WTC11 (cell line): ENCODE results near the gene BMPER. TPM values are rescaled to one million over a fixed set of nuclear protein-coding genes. Genes with fewer than 3 reads are reported as not detected.

Experiments
- ATAC-seq: fragments of 200-7000 bp; cut with Tn5 transposase; 2 replicates; pipeline ENCODE4 v1.10.0; 2021; ENCODE audit warnings: mild to moderate bottlenecking, moderate library complexity
- CTCF ChIA-PET: fragments of 300-600 bp; sonication (Branson Sonifier 250); formaldehyde crosslinking; loops from one replicate; lab custom pipeline; 2021; ENCODE audit warnings: antibody characterized with exemption; lab: Charles Lee
- POLR2A ChIA-PET: fragments of 350-600 bp; sonication (Branson Sonifier 250); formaldehyde crosslinking; loops from one replicate; lab custom pipeline; 2021; ENCODE audit warnings: antibody characterized with exemption; lab: Charles Lee
- DNase-seq: peaks from one replicate; pipeline ENCODE4 v3.0.0; 2021; ENCODE audit warnings: low spot score
- H3K27ac Mint-ChIP-seq: 2 replicates; pipeline ENCODE4 v1.8.0; 2021; ENCODE audit warnings: mixed read lengths
- H3K27me3 Mint-ChIP-seq: 2 replicates; pipeline ENCODE4 v1.8.0; 2021; ENCODE audit warnings: low read depth, mild to moderate bottlenecking, moderate library complexity, mixed read lengths
- H3K36me3 Mint-ChIP-seq: 2 replicates; pipeline ENCODE4 v1.8.0; 2021; ENCODE audit warnings: mixed read lengths
- H3K4me1 Mint-ChIP-seq: 2 replicates; pipeline ENCODE4 v1.8.0; 2022; ENCODE audit warnings: mixed read lengths
- H3K4me3 Mint-ChIP-seq: 2 replicates; pipeline ENCODE4 v1.8.0; 2021; ENCODE audit warnings: mild to moderate bottlenecking, moderate library complexity, mixed read lengths
- H3K9me3 Mint-ChIP-seq: 2 replicates; pipeline ENCODE4 v1.8.0; 2021; ENCODE audit warnings: mixed read lengths
- ATF2 ChIP-seq: sonication (generic); formaldehyde crosslinking; IDR thresholded peaks from 2 replicates; pipeline ENCODE4 v1.8.1; 2022; ENCODE audit warnings: low read depth, missing genetic modification reagents, borderline replicate concordance
- ERG ChIP-seq: fragments of 250-450 bp; sonication (Bioruptor Pico); IDR thresholded peaks from 2 replicates; pipeline ENCODE4 v1.8.0; 2021; ENCODE audit warnings: mild to moderate bottlenecking
- ESRRA ChIP-seq: sonication (generic); formaldehyde crosslinking; IDR thresholded peaks from 2 replicates; pipeline ENCODE4 v1.8.1; 2022; ENCODE audit warnings: mild to moderate bottlenecking, missing genetic modification reagents, borderline replicate concordance
- ETV6 ChIP-seq: sonication (generic); formaldehyde crosslinking; IDR thresholded peaks from 2 replicates; pipeline ENCODE4 v1.8.1; 2022; ENCODE audit warnings: mild to moderate bottlenecking, missing genetic modification reagents
- FOXP1 ChIP-seq: sonication (generic); formaldehyde crosslinking; IDR thresholded peaks from 2 replicates; pipeline ENCODE4 v1.8.0; 2022; ENCODE audit warnings: missing genetic modification reagents, mild to moderate bottlenecking, moderate library complexity, borderline replicate concordance
- GRHL2 ChIP-seq: fragments of 250-450 bp; sonication (Bioruptor Pico); IDR thresholded peaks from 2 replicates; pipeline ENCODE4 v1.8.0; 2022; ENCODE audit warnings: mild to moderate bottlenecking, moderate library complexity; ENCODE audit not compliant: insufficient replicate concordance, severe bottlenecking
- IRF1 ChIP-seq: sonication (generic); formaldehyde crosslinking; IDR thresholded peaks from 2 replicates; pipeline ENCODE4 v1.8.0; 2023; ENCODE audit warnings: missing genetic modification reagents
- MAX ChIP-seq: sonication (generic); formaldehyde crosslinking; IDR thresholded peaks from 2 replicates; pipeline ENCODE4 v1.8.0; 2022; ENCODE audit warnings: mild to moderate bottlenecking, missing genetic modification reagents
- MXD4 ChIP-seq: fragments of 250-450 bp; sonication (Bioruptor Pico); IDR thresholded peaks from 2 replicates; pipeline ENCODE4 v1.8.0; 2021; ENCODE audit warnings: mild to moderate bottlenecking, moderate library complexity, borderline replicate concordance
- NFYB ChIP-seq: sonication (generic); formaldehyde crosslinking; conservative IDR thresholded peaks from 2 replicates; pipeline ENCODE4 v1.8.0; 2022; ENCODE audit warnings: low read depth, missing genetic modification reagents
- SOX15 ChIP-seq: fragments of 250-450 bp; sonication (Bioruptor Pico); IDR thresholded peaks from 2 replicates; pipeline ENCODE4 v1.9.0; 2021; ENCODE audit warnings: mild to moderate bottlenecking
- SP1 ChIP-seq: sonication (generic); formaldehyde crosslinking; conservative IDR thresholded peaks from 2 replicates; pipeline ENCODE4 v1.8.1; 2022; ENCODE audit warnings: missing genetic modification reagents
- TEAD1 ChIP-seq: sonication (generic); formaldehyde crosslinking; IDR thresholded peaks from 2 replicates; pipeline ENCODE4 v1.8.0; 2022; ENCODE audit warnings: mild to moderate bottlenecking, missing genetic modification reagents
- ZBTB43 ChIP-seq: sonication (generic); formaldehyde crosslinking; IDR thresholded peaks from 2 replicates; pipeline ENCODE4 v1.8.1; 2023; ENCODE audit warnings: mild to moderate bottlenecking, missing genetic modification reagents
- ZNF263 ChIP-seq: sonication (generic); formaldehyde crosslinking; IDR thresholded peaks from 2 replicates; pipeline ENCODE4 v1.8.1; 2022; ENCODE audit warnings: low read depth, mild to moderate bottlenecking, moderate library complexity, missing genetic modification reagents
- total RNA-seq: library from RNA; stranded (reverse); gene quantifications from 3 replicates; pipeline ENCODE4 v1.2.3, GENCODE V29; 2021
- TF ChIP-seq, protein P1 (sequence below): sonication (generic); formaldehyde crosslinking; IDR thresholded peaks from 2 replicates; pipeline ENCODE4 v1.8.0; 2022; ENCODE audit warnings: mild to moderate bottlenecking, missing genetic modification reagents
- TF ChIP-seq, protein P2 (sequence below): fragments of 250-450 bp; sonication (Bioruptor Pico); conservative IDR thresholded peaks from 2 replicates; pipeline ENCODE4 v1.9.0; 2021; ENCODE audit warnings: mild to moderate bottlenecking
- TF ChIP-seq, protein P3 (sequence below): sonication (generic); formaldehyde crosslinking; IDR thresholded peaks from 2 replicates; pipeline ENCODE4 v1.8.1; 2023; ENCODE audit warnings: mild to moderate bottlenecking, missing genetic modification reagents, moderate library complexity
- TF ChIP-seq, protein P4 (sequence below): sonication (generic); formaldehyde crosslinking; IDR thresholded peaks from 2 replicates; pipeline ENCODE4 v1.8.1; 2023; ENCODE audit warnings: mild to moderate bottlenecking, moderate library complexity, missing genetic modification reagents

The BMPER gene
- total RNA-seq, 1 experiment from 2014 or later: 1.9 TPM

- peaks cover 12% of the 10 kb centered on the region for H3K4me1 Mint-ChIP-seq
- POLR2A ChIA-PET: no interaction called here
- no peak for ATAC-seq
- no peak for TF ChIP-seq ZNF263 (CRISPR knock-in tag)
- TF ChIP-seq, protein P1, sequence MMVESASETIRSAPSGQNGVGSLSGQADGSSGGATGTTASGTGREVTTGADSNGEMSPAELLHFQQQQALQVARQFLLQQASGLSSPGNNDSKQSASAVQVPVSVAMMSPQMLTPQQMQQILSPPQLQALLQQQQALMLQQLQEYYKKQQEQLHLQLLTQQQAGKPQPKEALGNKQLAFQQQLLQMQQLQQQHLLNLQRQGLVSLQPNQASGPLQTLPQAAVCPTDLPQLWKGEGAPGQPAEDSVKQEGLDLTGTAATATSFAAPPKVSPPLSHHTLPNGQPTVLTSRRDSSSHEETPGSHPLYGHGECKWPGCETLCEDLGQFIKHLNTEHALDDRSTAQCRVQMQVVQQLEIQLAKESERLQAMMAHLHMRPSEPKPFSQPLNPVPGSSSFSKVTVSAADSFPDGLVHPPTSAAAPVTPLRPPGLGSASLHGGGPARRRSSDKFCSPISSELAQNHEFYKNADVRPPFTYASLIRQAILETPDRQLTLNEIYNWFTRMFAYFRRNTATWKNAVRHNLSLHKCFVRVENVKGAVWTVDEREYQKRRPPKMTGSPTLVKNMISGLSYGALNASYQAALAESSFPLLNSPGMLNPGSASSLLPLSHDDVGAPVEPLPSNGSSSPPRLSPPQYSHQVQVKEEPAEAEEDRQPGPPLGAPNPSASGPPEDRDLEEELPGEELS (CRISPR knock-in tag): no peak
- no peak for TF ChIP-seq ESRRA (CRISPR knock-in tag)
- no peak for TF ChIP-seq TEAD1 (CRISPR knock-in tag)
- TF ChIP-seq, protein P2, sequence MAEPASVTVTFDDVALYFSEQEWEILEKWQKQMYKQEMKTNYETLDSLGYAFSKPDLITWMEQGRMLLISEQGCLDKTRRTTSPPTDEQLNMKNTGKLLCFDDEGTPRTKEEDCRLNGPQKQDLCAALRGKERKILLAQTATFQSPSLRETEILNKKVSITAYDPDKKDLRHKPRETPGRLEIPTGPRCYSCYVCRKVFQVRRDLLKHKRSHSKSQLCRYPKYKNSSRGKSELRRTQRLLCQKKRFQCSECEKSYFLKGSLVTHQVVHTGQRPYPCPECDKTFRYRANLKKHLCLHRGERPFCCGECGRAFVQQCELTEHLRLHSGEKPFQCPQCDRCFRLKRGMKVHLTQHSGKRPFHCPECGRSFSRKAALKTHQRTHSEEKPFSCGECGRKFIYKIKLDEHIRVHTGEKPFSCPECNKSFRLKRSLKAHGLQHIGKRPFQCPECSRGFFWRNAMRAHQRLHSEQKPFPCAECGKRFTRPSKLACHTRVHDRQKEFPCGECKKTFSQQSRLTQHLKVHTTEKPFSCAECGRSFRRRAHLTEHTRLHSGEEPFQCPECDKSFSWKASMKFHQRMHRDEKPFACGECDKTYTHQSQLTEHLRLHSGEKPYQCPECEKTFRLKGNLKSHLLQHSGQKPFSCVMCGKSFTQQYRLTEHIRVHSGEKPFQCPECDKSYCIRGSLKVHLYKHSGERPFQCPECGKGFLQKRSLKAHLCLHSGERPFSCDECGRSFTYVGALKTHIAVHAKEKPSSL (CRISPR knock-in tag): no peak
- TF ChIP-seq, protein P3, sequence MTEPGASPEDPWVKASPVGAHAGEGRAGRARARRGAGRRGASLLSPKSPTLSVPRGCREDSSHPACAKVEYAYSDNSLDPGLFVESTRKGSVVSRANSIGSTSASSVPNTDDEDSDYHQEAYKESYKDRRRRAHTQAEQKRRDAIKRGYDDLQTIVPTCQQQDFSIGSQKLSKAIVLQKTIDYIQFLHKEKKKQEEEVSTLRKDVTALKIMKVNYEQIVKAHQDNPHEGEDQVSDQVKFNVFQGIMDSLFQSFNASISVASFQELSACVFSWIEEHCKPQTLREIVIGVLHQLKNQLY (CRISPR knock-in tag): no peak
- no peak for TF ChIP-seq IRF1 (CRISPR knock-in tag)
- no peak for TF ChIP-seq FOXP1
- no peak for TF ChIP-seq GRHL2 (CRISPR knock-in tag)
- TF ChIP-seq SOX15 (CRISPR knock-in tag): no peak
- TF ChIP-seq MXD4 (CRISPR knock-in tag): no peak
- TF ChIP-seq MAX: no peak
- no peak for TF ChIP-seq SP1 (CRISPR knock-in tag)
- no peak for TF ChIP-seq ATF2
- no peak for TF ChIP-seq ZBTB43 (CRISPR knock-in tag)
- no peak for TF ChIP-seq ETV6 (CRISPR knock-in tag)
- no peak for TF ChIP-seq ERG (CRISPR knock-in tag)
- TF ChIP-seq, protein P4, sequence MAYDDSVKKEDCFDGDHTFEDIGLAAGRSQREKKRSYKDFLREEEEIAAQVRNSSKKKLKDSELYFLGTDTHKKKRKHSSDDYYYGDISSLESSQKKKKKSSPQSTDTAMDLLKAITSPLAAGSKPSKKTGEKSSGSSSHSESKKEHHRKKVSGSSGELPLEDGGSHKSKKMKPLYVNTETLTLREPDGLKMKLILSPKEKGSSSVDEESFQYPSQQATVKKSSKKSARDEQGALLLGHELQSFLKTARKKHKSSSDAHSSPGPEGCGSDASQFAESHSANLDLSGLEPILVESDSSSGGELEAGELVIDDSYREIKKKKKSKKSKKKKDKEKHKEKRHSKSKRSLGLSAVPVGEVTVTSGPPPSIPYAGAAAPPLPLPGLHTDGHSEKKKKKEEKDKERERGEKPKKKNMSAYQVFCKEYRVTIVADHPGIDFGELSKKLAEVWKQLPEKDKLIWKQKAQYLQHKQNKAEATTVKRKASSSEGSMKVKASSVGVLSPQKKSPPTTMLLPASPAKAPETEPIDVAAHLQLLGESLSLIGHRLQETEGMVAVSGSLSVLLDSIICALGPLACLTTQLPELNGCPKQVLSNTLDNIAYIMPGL (CRISPR knock-in tag): no peak
- no peak for TF ChIP-seq NFYB (CRISPR knock-in tag)
- H3K4me3 Mint-ChIP-seq: no peak overlapping the region
- H3K9me3 Mint-ChIP-seq: no peaks in the 10 kb centered on the region
- H3K27me3 Mint-ChIP-seq: no peaks in the 10 kb centered on the region
- CTCF ChIA-PET: no interaction called here
- H3K27ac Mint-ChIP-seq: no peak overlapping the region
- H3K36me3 Mint-ChIP-seq: no peaks in the 10 kb centered on the region
- DNase-seq: no peak
These were observed 287.6 kb downstream of the BMPER start for GRCh38 chr7:34192906-34193305.
